Skin of body (tissue), 2 donors: ENCODE data around the gene C1orf159. TPM values are rescaled to one million over a fixed set of nuclear protein-coding genes. Genes with fewer than 3 reads are reported as not detected.
A peak's percentile ranks its signal among the peaks of the same experiment; 100 is the strongest.
"Not testable (repeated sequence)": the region's sequence is repeated elsewhere in the genome, so short reads cannot be mapped to it uniquely, and the experiment has no call there.

Experiments
- DNase-seq: peaks from one replicate; lab custom pipeline; 2025; lab: John Stamatoyannopoulos, UW
- total RNA-seq: library from RNA; depleted of rRNA; stranded (reverse); fragments of >200 nt; gene quantifications from one replicate; pipeline ENCODE4 v1.2.3, GENCODE V29; 2014

C1orf159 gene
- total RNA-seq, 1 donor from 2014 or later = 6.9 TPM

DNA sequence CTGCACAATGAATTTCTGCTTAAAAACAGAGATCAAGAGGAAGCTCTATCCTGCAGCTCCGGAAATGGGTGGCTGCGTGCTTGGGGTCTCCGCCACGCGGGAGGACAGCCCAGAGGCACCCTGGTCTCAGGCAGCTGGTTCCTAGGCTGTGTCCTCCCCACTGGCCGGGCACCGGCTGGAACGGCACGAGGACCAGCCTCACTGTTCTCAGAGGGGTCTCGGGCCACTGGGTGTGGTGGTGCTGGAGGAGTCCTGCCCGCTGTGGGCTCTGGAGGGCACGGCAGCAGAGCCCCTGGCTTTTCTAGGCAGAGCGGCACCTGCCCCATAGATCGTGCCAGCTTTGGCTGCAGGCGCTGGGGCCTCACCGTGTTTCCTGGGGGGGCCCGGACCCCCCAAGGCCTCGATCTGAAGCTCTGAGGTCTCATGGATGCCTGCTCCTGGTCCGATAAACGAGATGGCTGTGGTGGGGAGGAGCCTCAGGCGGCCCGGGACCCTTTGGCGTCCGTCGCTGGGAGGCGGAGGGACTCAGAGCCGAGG lies 33.6 kb downstream of the C1orf159 start:
- no peak for DNase-seq

DNA sequence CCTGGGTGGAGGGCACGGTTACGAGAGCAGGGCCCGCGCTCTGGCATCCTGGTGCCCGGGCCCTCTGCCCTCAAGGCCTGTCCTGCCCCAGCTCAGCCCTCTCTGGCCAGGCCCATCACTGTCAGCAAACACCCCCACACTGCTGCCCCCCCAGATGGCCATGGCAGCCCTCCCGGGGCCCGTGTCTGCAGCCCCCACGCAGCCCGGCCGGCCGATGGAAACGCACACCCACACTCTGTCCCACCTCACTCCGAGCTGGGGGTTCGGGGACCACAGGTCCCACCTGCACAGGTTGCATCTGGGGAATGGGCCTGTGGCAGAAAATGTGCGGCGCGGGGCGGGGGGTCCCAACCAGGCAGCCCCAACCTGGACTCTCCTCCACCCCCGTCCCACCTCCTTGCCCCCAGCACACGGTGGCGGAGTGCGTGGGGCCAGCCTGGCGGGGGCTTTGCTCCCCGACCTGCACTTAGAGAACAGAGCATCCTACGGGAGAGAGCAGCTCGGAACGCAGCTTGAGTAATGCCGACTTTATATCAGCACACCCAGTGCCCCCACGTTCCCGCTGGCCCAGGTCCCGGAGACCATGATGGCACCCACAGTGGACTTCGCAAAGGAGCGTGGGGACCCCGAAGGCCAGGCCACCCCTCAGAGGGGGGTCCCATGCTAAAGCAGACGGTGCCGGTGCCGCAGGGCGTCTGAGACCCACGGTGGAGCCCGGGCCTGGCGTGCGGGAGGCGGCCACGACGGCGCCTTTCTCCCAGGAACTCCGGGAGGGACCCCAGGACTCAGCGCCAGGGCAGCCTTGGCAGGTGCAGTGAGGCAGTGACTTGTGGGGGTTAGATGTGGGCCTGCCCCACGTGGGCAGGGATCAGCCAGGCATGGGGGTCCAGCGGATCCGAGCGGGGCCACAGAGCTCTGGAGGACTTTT lies 34.3 kb downstream of the C1orf159 start:
- no peak for DNase-seq

DNA sequence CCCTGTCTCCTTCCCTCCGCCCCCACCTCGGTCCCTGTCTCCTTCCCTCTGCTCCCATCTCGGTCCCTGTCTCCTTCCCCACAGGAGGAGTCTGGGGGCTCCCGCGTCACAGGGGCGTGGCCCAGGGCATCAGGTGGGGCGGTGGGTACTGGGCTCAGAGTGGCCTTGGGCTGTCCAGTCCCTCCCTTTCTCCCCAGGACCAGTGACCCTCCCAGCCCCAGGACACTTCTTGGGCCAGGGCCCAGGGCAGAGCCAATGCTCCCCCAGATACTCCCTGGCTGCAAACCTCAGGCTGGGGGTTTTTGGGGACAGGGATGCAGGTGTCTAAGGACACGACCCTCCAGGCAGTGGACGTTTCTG lies 35.0 kb downstream of the C1orf159 start:
- DNase-seq = no peak

DNA sequence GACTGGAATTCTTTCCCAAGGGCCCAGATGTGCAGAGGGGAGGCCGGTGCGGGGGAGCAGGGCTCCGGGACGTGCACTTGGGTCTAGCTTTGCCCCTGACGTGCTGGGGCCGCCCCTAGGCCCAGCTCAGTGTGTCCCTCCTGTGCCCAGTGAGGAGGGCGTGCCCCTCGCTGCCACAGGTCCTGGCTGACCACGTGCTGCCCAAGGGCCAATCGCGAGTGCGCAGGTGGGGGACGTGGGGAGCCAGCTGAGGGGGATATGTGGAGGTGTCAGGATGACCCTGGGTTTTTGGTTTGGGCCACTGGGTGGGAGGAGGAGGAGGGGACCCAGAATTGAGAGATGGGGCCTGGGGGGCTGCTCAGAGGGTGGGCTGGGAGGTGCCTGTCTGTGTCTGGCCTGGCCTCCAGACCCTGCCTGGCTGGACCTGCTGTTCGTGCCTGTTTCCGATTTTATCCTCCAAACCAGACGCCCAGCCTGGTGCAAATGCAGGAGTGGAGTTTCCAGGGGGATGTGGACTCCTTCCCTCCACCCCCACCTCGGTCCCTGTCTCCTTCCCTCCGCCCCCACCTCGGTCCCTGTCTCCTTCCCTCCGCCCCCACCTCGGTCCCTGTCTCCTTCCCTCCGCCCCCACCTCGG lies 35.6 kb downstream of the C1orf159 start:
- DNase-seq = peak; percentile 40

DNA sequence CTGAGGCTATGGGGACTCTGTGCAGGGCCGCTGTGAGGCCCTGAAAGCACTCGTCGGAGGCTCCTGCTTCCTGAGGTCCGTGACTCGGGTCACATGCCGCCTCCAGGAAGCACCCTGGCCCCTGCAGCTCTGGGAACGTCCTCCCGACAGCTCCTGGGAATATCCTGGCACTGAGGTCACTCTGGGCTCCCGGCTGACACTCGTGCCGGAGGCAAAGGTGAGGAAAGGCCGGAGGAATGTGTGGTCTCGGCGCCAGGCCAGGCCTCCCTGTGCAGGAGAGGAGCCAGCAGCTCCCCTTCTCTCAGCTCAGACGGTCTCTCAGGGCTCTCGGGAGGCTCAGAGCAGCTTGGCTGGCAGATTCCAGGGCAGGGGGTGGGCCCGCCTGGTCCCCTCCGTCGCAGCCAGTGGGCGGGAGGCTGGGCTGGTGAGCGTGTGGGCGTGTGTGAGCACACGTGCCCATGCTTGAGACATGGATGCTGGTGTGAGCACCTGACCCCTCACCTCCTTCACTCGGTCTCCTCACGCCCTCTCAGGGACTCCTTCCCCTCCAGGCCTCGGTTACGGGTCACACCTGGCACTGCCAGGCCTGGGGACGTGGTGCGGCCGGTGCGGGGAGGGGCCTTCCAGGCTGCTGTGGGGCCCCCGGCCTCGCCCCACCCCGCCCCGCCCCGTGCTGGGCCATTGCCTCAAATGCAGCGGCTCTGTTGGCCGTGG lies 36.3 kb downstream of the C1orf159 start:
- no peak for DNase-seq

DNA sequence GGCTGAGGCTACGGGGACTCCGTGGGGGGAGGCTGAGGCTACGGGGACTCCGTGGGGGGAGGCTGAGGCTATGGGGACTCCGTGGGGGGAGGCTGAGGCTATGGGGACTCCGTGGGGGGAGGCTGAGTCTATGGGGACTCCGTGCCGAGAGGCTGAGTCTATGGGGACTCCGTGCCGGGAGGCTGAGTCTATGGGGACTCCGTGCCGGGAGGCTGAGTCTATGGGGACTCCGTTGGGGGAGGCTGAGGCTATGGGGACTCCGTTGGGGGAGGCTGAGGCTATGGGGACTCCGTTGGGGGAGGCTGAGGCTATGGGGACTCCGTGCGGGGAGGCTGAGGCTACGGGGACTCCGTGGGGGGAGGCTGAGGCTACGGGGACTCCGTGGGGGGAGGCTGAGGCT lies 38.5 kb downstream of the C1orf159 start:
- not testable (repeated sequence) for DNase-seq

DNA sequence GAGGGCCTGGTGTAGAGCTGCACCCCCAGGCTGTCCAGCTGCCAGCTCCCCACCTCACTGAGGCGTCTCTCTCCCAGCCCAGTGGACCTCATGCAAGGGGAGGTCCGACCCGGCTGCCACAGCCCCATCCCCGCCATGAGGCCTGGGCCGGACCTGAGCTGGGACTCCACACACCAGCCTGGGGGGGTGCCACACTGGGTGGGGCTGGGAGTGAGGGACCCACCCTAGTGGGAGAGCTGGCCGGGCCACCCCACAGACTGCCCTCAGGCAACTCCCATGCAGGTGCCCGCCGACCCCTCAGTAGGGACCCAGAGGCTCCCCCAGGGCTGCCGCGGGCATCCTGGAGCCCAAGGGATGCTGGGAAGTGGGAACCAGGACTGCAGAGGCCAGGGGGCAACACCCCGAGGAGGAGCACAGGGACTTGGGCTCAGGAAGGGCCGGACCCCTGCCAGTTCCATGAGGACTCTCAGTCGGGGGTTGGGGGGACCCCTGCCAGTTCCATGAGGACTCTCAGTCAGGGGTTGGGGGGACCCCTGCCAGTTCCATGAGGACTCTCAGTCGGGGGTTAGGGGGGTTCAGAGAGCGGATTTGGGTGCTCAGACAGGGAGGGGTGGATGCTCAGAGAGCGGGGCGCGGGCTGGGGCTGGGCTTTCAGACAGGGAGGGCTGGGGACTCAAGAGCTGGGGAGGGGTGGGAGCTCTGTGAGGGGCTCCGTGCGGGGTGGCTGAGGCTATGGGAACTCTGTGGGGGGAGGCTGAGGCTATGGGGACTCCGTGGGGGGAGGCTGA lies 40.5 kb downstream of the C1orf159 start:
- DNase-seq = no peak

DNA sequence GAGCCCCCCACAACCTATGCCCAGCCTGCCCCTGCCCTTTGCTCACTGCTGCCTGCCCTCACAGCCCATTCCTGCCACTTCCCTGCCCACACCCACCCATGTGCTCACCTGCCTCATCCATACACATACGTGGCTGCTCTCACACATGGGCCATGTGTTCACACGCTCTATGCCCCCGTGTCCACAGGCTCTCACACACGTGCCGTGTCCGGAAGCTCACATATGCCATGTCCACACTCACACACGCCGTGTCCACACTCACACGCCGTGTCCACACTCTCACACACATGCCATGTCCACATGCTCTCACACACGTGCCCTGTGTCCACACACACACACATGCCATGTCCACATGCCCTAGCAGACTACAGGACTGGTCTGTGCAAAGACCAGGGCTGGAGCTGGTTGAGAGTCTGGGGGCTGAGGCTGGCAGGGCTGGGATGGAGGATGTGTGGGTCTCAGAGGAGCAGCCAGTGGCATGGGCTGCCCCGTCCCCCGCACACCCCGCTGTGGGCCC lies 41.2 kb downstream of the C1orf159 start:
- no peak for DNase-seq

DNA sequence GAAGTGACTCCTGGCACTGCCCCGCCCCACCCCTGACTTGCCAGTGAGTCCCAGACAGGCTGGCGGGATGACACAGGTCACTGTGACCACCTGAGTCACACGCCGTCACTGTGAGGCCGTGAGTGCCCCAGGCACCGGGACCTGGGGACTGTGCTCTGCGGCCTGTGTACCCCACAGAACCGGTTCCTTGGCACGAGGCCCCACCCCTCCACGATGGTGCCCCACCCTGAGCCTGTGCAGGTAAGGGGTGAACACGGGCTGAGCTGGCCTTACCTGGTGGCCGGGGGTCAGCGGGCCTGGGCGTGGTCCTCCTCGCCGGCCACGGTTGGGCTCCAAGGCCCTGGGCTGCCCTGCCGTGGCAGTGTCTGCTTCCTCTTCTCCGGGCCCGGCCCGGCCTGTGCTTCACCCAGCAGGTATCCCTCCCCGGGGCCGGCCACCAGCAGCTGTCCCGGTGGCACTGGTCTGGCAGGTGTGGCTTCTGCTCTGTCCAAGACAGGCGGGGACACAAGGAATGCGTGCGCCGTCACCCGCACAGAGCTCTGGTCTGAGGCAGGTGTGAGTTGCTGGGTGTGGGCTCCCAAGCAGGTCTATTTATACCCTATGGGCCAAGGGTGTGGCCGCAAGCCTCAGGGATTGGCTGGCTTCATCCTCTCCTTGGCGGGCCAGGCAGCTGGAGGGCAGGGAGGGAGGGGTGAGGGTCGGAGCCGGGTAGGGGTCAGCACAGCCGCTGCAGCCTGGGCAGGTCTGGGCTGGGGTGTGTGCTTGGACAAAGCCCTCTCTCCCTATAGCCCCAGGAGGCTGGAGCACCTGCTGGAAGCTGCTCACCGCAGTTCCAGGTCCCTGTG lies 41.9 kb downstream of the C1orf159 start, which contains the start of gene RNF223:
RNF223 (minus strand) TSS at position 564 of the 845 bp plus-strand sequence. CDS start 1,740 bp downstream, outside the sequence.
- DNase-seq = no peak

DNA sequence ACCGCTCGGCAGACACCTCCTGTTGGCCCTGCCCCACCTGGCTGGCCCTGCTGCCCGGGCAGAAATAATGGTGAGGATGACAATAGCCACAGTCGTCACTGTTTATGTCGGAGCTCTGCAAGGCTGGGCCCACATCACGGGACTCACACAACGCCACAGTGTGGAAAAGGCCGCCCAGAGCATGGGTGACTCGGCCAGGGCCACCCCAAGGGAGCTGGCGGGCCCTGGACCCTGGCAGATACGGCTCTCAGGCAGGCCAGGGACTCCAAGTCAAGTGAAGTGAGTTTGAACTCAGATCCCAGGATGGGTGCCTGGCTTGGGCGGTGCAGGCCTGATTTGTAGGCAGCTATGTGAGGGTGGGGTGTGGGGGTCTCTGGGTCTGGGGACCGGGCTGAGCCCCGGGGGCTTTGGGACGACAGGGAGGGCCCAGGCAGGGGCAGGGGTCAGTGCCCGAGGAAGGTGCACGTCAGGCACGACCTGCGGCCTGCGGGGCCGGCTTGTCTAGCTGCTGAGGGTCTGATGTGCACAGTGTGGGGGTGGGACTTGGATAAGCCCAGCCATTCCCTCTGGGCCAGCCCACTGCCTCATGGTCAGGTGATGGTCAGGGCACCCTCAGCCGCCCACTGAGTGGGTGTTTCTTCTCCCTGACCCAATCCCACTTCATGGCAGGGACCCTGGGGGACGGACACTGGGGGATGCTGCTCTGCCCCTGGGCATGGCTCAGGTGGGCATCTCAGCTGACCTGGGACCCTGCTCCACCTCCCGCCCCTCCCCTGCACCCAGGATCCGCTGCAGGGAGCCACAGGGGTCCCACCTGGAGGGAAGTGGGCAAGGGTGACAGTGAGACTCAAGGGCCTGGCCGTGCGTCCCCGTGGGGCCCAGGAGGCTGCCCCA lies 42.8 kb downstream of the C1orf159 start:
- DNase-seq = no peak

DNA sequence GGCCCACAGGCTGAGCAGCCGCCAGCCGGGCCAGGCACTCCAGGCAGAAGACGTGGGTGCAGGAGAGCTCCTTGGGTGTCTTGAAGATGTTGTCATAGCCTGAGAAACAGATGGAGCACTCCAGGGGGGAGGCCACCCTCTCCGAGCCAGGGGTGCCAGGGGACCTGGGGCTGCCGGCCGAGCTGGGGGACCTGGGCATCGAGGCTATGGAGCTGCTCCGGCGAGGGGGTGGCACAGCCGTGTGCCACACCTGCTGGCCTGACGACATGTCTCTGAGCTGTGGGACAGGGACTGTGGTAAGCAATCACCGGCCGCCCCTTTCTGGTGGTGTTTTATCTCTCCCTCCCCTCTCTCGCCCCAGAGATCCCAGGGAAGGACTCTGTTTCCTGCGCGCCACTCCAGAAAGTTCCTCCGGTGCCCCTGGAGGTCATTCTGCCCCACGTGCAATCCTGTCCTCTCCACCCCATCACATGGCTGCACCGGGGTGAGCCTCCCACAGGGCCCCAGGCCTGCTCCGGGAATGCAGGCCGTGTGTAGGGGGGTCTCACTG lies 43.5 kb downstream of the C1orf159 start:
- no peak for DNase-seq

DNA sequence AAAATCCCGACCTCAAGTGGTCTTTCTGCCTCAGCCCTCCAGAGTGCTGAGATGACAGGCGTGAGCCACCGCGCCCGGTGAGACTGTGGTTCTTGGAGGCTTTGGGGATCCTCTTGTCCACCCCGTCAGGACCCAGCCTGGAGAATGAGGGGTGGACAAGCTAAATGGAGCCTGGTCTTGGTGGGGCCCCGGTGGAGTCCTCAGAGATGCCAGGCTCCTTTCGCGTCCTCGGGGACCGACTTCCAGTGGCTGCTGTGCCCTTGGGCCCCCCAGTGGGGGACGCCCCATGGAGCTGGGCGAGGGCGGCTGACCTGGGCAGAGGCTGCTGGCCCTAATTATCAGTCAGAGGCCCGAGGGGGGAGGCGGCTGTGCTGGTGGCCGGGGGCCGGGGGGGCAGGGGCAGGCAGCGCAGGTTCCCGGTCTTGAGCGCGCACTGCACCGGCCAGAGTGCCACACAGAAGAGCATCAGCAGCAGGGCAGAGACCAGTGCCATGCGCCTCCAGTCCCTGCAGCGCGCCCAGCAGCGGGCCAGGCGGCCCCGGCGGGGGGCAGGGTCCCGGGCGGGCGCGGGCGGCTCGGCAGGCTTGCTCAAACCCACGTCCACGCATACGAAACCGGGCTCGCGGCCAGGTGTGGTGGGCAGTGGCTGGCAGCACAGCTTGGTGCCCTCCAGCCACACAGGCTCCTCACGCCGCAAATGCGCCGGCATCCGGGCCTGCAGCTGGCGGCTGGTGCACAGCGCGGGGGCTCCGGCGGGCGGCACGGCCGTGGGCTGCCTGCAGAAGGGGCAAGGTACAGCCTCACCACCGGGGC lies 44.2 kb downstream of the C1orf159 start:
- DNase-seq = no peak

DNA sequence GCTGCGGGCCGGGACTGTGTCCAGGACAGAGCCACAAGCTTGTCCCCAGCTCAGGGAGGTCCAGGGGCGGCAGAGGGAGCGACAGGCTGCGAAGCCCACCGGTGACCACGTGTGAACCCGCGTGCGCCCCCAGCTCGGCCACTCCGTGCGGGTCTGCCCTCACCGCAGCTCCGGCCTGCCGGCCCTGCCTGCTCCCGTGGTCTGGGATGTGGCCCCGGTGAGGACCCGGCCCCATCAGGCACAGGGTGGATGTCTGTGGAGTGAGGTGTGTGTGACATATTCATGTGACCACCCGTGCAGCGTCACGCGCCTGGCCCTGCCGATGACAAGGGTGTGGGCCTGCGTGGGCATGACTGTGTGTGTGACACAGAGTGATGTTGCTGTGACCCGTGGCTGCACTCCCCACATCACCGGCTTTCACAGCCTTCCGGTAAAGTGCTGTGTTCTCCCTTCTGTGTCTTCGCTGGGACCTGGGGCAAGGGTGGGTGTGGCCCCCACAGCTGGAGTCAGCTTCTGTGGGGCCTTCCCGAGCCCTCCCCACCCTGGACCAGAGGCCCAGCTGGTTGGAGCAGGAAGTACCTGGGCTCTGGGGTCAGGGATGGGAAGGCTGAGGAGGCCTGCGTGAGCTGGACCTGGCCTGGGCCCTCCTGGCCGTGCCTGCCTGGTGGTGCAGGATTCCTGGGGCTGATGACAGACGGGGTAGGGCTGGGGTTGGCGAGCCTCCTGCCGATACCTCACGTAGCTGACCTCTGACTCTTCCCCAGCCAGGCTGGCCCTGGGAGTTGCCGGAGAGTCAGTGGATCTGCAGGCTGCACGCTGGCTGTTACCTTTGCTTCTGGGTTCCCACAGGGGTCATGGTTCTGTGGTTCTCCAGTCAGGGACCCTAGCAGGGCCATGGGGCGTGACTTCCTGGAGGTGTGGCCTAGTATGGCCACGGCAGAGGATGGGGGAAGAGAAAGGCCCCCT lies 45.9 kb downstream of the C1orf159 start:
- DNase-seq = no peak

DNA sequence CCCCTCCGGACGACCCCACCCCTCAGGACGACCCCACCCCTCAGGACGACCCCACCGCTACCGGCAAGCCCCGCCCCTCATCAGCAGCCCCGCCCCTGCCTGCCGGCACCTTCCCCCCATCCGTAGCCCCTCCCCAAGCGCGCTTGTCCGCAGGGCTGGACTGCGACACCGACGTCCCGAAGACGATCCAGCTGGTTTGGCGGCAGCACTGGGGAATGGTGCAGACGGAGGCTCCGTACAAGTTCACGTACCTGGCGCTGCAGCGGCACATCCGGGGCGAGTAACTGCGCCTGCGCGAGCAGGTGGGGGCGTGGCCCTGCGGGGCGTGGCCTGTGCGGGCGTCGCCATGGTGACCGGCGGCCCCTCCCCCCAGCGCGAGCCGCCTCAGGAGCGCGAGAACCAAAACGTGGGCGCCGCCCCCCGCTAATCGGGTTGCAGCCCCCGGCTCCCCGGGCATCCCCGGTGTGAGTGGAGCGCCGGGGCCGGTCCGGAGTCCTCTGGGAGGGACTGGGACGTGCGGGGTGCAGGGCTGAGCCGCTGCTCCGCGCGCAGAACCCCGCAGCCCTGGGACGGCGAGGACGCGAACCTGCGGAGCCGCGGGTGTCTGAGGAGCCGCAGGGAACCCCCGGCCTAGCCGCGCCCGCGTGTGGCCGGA lies 46.7 kb downstream of the C1orf159 start:
- DNase-seq = no peak

DNA sequence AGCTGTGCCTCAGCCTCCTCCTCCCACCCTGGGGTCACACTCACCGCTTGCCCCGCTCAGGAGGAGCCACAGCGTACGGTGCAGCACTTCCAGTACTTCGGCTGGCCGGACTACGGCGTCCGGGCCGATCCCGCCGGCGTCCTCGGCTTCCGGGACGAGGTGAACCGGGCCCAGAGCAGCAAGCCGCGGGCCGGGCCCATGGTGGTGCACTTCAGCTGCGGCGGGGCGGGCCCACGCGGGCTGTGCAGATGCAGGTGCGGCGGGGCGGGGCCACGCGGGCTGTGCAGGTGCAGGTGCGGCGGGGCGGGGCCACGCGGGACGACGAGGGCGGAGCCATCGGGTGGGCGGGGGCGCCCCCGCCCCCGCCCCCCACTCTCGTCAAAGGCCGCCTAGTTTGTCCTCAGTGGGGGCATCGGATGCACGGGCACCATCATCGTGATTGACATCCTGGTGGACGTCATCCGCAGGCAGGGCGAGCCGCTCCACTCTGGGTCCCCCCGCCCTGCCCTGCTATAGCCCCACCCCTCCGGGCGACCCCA lies 47.3 kb downstream of the C1orf159 start:
- DNase-seq = no peak
